WTC11 (cell line): ENCODE measurements around the gene EYA2.

Experiments
- CBFB ChIP-seq: sonication (generic); formaldehyde crosslinking; IDR thresholded peaks from 2 replicates; pipeline ENCODE4 v1.8.1; 2022; ENCODE audit warnings: mild to moderate bottlenecking, low read depth, missing genetic modification reagents
- FOXP1 ChIP-seq: sonication (generic); formaldehyde crosslinking; IDR thresholded peaks from 2 replicates; pipeline ENCODE4 v1.8.0; 2022; ENCODE audit warnings: missing genetic modification reagents, mild to moderate bottlenecking, moderate library complexity, borderline replicate concordance
- IRF2 ChIP-seq: sonication (generic); formaldehyde crosslinking; IDR thresholded peaks from 2 replicates; pipeline ENCODE4 v1.8.0; 2022; ENCODE audit warnings: low read depth, missing genetic modification reagents, borderline replicate concordance
- NFATC4 ChIP-seq: fragments of 250-450 bp; sonication (Bioruptor Pico); IDR thresholded peaks from 2 replicates; pipeline ENCODE4 v1.9.0; 2021; ENCODE audit warnings: mild to moderate bottlenecking
- ZNF423 ChIP-seq: fragments of 250-450 bp; sonication (Bioruptor Pico); IDR thresholded peaks from 2 replicates; pipeline ENCODE4 v2.1.2; 2022; ENCODE audit warnings: mild to moderate bottlenecking, moderate library complexity
- TF ChIP-seq, protein P1 (sequence below): fragments of 200-600 bp; IDR thresholded peaks from 2 replicates; pipeline ENCODE4 v1.8.0; 2022; ENCODE audit warnings: antibody characterized with exemption
- TF ChIP-seq, protein P2 (sequence below): sonication (generic); formaldehyde crosslinking; IDR thresholded peaks from 2 replicates; pipeline ENCODE4 v1.8.0; 2022; ENCODE audit warnings: mild to moderate bottlenecking, missing genetic modification reagents
- TF ChIP-seq, protein P3 (sequence below): sonication (generic); formaldehyde crosslinking; IDR thresholded peaks from 2 replicates; pipeline ENCODE4 v1.8.0; 2023; ENCODE audit warnings: missing genetic modification reagents
- TF ChIP-seq, protein P4 (sequence below): sonication (generic); formaldehyde crosslinking; IDR thresholded peaks from 2 replicates; pipeline ENCODE4 v1.8.1; 2022; ENCODE audit warnings: low read depth, mild to moderate bottlenecking, moderate library complexity, missing genetic modification reagents, borderline replicate concordance
- TF ChIP-seq, protein P5 (sequence below): fragments of 250-450 bp; sonication (Bioruptor Pico); conservative IDR thresholded peaks from 2 replicates; pipeline ENCODE4 v1.9.0; 2021; ENCODE audit warnings: mild to moderate bottlenecking
- TF ChIP-seq, protein P6 (sequence below): sonication (generic); formaldehyde crosslinking; IDR thresholded peaks from 2 replicates; pipeline ENCODE4 v1.8.0; 2022; ENCODE audit warnings: mild to moderate bottlenecking, missing genetic modification reagents

DNA sequence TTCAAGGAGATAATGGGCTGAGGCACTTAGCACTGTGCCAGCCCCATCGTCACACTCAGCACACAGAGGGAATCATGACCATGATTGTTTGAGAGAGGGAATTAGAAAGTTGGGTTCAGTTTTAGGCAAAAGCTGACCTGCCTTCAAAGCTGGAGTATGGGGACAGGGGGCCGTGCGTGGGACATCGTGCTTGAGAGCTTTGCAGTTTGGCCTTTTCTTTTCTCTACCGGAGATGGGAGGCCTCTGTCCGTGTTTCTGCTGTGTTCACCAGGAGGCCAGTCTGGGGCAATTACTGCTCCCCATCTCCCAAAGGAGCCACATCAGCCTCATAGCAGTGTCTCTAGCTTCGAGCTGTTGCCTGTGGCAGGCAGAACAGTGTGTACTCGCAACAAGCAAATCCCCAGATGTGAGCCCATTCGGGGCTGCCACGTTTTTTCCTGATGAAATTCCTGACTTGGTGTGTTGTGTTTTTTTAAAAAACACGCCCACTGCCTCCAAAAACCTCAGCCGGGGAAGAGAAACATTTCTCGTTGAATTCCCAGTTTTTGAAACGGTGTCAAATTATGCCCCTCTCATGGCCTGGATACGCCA is 20.2 kb downstream of the EYA2 start:
- TF ChIP-seq, protein P1, sequence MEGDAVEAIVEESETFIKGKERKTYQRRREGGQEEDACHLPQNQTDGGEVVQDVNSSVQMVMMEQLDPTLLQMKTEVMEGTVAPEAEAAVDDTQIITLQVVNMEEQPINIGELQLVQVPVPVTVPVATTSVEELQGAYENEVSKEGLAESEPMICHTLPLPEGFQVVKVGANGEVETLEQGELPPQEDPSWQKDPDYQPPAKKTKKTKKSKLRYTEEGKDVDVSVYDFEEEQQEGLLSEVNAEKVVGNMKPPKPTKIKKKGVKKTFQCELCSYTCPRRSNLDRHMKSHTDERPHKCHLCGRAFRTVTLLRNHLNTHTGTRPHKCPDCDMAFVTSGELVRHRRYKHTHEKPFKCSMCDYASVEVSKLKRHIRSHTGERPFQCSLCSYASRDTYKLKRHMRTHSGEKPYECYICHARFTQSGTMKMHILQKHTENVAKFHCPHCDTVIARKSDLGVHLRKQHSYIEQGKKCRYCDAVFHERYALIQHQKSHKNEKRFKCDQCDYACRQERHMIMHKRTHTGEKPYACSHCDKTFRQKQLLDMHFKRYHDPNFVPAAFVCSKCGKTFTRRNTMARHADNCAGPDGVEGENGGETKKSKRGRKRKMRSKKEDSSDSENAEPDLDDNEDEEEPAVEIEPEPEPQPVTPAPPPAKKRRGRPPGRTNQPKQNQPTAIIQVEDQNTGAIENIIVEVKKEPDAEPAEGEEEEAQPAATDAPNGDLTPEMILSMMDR: no peak
- TF ChIP-seq, protein P2, sequence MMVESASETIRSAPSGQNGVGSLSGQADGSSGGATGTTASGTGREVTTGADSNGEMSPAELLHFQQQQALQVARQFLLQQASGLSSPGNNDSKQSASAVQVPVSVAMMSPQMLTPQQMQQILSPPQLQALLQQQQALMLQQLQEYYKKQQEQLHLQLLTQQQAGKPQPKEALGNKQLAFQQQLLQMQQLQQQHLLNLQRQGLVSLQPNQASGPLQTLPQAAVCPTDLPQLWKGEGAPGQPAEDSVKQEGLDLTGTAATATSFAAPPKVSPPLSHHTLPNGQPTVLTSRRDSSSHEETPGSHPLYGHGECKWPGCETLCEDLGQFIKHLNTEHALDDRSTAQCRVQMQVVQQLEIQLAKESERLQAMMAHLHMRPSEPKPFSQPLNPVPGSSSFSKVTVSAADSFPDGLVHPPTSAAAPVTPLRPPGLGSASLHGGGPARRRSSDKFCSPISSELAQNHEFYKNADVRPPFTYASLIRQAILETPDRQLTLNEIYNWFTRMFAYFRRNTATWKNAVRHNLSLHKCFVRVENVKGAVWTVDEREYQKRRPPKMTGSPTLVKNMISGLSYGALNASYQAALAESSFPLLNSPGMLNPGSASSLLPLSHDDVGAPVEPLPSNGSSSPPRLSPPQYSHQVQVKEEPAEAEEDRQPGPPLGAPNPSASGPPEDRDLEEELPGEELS (CRISPR knock-in tag): no peak
- no peak for TF ChIP-seq CBFB (CRISPR knock-in tag)
- no peak for TF ChIP-seq FOXP1
- TF ChIP-seq IRF2 (CRISPR knock-in tag): no peak
- TF ChIP-seq, protein P3, sequence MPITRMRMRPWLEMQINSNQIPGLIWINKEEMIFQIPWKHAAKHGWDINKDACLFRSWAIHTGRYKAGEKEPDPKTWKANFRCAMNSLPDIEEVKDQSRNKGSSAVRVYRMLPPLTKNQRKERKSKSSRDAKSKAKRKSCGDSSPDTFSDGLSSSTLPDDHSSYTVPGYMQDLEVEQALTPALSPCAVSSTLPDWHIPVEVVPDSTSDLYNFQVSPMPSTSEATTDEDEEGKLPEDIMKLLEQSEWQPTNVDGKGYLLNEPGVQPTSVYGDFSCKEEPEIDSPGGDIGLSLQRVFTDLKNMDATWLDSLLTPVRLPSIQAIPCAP: no peak
- no peak for TF ChIP-seq NFATC4
- TF ChIP-seq, protein P4, sequence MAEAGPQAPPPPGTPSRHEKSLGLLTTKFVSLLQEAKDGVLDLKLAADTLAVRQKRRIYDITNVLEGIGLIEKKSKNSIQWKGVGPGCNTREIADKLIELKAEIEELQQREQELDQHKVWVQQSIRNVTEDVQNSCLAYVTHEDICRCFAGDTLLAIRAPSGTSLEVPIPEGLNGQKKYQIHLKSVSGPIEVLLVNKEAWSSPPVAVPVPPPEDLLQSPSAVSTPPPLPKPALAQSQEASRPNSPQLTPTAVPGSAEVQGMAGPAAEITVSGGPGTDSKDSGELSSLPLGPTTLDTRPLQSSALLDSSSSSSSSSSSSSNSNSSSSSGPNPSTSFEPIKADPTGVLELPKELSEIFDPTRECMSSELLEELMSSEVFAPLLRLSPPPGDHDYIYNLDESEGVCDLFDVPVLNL: no peak
- TF ChIP-seq, protein P5, sequence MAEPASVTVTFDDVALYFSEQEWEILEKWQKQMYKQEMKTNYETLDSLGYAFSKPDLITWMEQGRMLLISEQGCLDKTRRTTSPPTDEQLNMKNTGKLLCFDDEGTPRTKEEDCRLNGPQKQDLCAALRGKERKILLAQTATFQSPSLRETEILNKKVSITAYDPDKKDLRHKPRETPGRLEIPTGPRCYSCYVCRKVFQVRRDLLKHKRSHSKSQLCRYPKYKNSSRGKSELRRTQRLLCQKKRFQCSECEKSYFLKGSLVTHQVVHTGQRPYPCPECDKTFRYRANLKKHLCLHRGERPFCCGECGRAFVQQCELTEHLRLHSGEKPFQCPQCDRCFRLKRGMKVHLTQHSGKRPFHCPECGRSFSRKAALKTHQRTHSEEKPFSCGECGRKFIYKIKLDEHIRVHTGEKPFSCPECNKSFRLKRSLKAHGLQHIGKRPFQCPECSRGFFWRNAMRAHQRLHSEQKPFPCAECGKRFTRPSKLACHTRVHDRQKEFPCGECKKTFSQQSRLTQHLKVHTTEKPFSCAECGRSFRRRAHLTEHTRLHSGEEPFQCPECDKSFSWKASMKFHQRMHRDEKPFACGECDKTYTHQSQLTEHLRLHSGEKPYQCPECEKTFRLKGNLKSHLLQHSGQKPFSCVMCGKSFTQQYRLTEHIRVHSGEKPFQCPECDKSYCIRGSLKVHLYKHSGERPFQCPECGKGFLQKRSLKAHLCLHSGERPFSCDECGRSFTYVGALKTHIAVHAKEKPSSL (CRISPR knock-in tag): no peak
- TF ChIP-seq ZNF423 (CRISPR knock-in tag): no peak
- TF ChIP-seq, protein P6, sequence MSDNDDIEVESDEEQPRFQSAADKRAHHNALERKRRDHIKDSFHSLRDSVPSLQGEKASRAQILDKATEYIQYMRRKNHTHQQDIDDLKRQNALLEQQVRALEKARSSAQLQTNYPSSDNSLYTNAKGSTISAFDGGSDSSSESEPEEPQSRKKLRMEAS (CRISPR knock-in tag): no peak
